Endothelial cell of hepatic sinusoid (primary cell): ENCODE measurements around the gene DGKG.

Experiments
- in situ Hi-C: cut with HindIII; loops from 2 replicates; pipeline ENCODE4 v1.10.0; 2017; ENCODE audit warnings: low sequenced_read_pairs

Gene DGKG

DNA sequence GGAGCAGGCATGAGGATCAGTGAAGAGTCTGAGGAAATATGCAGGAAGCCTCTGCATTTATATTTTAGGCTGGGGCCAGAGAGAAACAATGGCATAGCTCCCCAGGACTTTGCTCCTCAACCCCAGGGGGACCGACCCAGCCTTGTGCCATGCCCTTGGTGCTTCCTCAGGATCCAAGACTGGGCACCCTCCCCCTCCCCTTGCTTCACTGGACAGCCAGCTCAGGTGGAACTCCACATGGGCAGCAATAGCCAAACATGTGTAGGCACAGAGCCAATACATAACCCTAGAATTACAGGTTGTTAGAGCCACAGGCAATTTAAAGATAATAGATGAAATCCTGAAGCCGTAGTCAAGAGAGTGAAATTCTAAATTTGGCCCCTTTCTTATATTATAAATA, 180.1 kb downstream of the DGKG start:
- in situ Hi-C loops, result no loop called here

- in situ Hi-C loops, result no loop called here
Measured at GRCh38 chr3:186180891-186181481, 181.0 kb downstream of the DGKG start.

GRCh38 chr3:186180151-186180550, 181.9 kb downstream of the DGKG start:
- in situ Hi-C loops, result no loop called here

GRCh38 chr3:186178412-186178811, 183.6 kb downstream of the DGKG start:
- in situ Hi-C loops, result no loop called here

GRCh38 chr3:186176373-186176990, 185.6 kb downstream of the DGKG start:
- in situ Hi-C loops, result no loop called here

- in situ Hi-C loops, result no loop called here
Measured at GRCh38 chr3:186173224-186173815, 188.7 kb downstream of the DGKG start.

DNA sequence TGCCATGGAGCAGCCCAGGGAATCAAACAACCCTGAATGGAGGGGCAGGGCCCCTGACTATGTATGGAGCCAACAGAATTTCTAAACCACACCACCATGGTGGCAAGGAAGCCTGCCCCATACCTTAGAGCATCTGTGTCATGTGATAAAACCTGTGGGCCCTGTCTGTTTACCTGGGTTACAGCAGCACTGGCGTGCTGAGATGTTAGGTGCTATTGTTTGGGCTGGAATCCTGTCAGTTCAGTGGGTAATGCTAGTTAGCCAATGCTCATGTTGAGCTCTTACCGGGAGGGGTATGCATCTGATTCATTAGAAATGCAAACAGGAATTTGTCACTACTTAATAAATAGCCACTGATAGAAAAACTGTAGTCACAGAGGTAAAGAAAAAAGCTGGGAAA, 189.7 kb downstream of the DGKG start:
- in situ Hi-C loops, result no loop called here

DNA sequence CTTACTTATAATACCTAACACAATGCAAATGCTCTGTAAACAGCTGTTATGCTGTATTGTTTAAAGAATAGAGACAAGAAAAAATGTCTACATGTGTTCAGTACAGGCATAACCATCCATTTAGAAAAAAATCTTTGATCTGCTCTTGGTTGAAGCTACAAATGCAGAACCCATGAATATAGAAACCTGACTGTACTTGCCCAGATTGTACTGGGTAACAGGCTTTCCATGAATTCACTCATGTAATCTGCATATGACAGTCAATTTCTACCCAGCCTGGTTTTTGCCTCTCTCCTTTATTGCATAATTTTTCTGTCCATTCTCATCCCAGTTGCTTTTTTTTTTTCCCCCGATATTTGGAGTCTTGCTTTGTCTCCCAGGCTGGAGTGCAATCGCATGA, 190.5 kb downstream of the DGKG start:
- in situ Hi-C loops, result no loop called here

DNA sequence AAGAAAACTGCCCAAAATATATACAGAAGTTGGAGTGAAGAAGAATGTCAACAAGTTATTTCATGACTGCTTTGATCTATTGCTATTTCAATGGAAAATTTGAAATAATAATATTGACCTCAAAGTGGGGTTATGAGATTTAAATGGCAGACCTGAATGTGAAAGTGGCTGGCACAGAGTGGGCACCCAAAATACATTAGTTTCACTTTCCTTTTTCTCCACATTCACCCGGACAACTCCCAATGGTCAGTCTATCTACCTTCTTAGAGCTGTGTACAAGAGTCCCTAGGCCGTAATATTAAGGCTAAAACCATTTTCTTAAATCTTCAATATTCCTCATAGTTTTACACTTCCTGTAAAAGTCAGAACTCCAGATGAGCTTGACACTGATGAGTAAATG, 191.5 kb downstream of the DGKG start:
- in situ Hi-C loops, result no loop called here

DNA sequence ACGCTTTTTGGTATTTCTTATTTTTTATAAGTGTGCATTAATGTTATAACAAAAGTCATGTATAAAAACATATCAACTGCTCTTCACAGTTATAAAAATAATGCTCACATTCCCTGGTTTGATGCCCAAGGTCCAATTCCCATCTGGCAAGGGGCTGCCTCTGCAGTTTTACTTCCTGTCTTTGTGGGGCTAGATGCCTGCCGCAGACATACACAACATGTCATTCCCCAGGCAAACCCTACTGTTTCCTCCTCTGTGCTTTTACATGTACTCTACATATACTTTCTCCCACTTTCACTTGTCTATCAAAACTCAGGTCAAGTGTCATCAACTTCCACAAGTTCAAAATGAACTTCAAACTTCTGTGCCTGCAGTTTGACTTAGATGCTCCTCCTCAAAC, 192.7 kb downstream of the DGKG start:
- in situ Hi-C loops, result no loop called here

DNA sequence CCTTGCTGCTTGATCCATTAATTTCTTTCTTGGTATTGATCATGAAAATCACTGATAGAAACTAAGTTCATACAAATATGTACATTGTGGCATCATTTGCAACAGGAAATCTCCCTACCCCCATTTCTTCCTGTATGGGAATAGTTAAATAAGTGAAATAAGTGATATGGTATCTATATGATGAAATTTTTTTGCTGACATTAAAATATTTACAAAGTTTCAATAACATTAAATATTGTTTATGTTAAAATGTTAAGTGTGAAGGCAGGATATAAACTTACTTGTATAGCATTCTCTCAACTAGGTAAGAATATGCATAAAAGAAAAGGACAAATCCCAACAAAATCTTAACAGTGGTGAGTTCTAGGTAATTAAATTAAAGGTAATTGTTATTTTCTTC, 193.1 kb downstream of the DGKG start:
- in situ Hi-C loops, result no loop called here

DNA sequence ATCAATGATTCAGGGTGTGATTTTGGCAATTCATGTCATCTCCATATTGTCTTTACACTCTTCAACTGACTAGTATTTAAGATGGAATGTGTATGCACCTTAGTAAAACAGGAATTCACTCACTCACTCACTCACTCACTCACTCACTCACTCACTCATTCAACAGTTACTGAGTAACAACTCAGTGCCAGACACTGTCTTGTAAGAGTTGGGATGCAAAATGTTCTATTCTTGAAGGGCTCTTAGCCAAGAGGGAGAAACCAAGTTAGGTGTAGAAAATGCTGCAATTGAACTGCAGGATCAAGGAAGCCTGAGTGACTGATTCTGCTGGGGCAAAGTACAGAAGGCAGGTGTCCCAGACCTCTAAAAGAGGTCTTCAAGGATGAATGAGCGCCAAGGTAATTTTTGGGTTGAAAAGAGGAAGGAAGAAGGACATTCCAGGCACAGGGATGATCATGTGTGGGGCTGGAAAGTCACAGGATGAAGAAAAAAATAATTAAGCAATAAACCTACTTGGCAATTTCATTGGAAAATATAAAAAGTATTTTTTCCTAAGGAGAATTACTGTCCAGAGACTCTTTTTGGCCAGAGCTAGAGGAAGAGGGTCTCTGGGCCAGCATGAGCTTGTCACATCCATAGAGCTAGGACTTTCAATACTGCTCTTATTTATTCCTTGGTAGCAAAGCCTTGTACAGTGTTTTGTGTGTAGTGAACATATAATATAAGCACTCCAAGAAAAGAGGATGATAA, 194.2 kb downstream of the DGKG start:
- in situ Hi-C loops, result no loop called here

- in situ Hi-C loops, result no loop called here
Measured at GRCh38 chr3:186166491-186167288, 195.3 kb downstream of the DGKG start.

- in situ Hi-C loops, result no loop called here
Measured at GRCh38 chr3:186166036-186166435, 196.0 kb downstream of the DGKG start.

GRCh38 chr3:186165331-186165730, 196.7 kb downstream of the DGKG start:
- in situ Hi-C loops, result no loop called here

DNA sequence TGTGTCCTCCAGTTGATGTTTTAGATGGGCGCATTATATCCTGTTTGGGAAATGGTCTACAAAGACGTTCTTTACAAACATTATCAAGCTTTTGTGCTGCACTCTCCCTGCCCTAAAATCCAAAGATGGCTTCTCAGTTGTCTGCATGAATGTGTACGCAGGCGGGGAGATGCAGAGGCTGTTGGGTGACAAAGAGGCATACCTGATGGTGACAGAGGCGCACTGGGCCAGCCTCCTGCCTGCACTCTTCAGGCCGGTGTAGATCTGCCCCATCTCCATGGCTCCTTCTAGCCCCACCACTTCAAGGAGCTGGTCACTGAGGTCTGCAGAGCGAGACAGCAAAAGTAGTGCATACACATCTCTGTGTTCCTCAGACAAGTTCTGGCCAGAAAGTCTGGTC, 197.3 kb downstream of the DGKG start:
- in situ Hi-C loops, result loop anchor here (5.0 kb wide), 1 partner anchor 63 kb away; no protein-coding TSS in a partner anchor

- in situ Hi-C loops, result loop anchor here (5.0 kb wide), 1 partner anchor 65 kb away; no protein-coding TSS in a partner anchor
Measured at GRCh38 chr3:186162221-186162620, 199.8 kb downstream of the DGKG start.

DNA sequence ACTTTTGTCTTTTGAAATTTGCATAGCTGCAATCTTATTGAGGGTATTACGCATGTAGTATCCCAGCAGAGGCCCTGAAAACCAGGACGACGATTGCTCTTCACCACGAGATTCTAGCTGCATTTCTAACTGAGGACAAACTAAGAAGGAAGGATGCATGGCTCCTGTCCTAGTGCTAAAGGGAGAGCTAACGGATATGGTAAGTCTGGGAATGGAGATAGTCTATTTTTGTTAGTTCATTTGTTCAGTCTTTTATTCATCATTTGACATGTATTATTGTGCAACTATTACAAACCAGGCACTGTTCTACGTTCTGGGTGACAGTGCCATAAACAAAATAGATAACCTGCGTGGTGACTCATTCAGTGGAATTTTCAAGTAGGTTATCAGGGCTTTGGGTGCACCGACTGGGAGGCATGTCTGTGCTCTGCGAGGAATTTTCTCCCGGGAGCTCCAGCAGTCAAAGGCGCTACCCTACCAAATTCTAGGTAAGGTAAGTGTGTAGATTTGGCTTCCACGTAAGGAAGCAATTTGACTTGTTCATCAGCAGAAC, 201.3 kb downstream of the DGKG start:
- in situ Hi-C loops, result loop anchor here (5.0 kb wide), 1 partner anchor 67 kb away; no protein-coding TSS in a partner anchor

- in situ Hi-C loops, result no loop called here
Measured at GRCh38 chr3:186154641-186155040, 207.4 kb downstream of the DGKG start.

- in situ Hi-C loops, result no loop called here
Measured at GRCh38 chr3:186152889-186153292, 209.1 kb downstream of the DGKG start.

DNA sequence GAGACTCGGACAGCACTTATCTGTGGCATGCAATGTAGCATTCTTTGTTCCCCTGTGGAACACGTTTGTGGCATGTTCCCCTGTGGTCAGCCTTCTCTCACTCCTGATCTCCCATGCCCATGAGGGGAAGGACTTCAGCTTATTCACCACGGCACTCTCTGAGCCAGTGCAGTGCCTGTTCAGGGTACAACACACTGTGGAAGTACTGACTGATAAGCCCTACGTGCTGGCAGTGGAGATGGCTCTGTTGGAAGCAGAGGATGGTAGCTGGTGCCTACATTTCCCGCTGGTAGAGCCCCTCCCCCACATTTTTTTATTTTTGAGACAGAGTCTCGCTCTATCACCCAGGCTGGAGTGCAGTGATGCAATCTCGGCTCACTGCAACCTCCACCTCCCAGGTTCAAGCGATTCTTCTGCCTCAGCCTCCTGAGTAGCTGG, 209.7 kb downstream of the DGKG start:
- in situ Hi-C loops, result no loop called here
